SW 1271 (cell line): ENCODE results near the gene OR56A3.
"Not testable (repeated sequence)": the region's sequence is repeated elsewhere in the genome, so short reads cannot be mapped to it uniquely, and the experiment has no call there.

Source experiments
- DNase-seq, 2 experiments: peaks; one replicate each; lab custom pipeline; 2025; lab: John Stamatoyannopoulos, UW

The OR56A3 gene

GRCh38 chr11:5941951-5942350, at the start of gene OR56A3:
Gene OR56A3, plus strand, starts transcription at chr11:5942251. Its CDS starts 5,096 bp downstream, at chr11:5947347.
- DNase-seq: no peak

- DNase-seq: no peak
These were observed 49.1 kb upstream of the OR56A3 start, which contains the start of gene OR52E5 for GRCh38 chr11:5892908-5893307. Gene OR52E5, plus strand, starts transcription at chr11:5893208. Its CDS starts 7,569 bp downstream, at chr11:5900777.

GRCh38 chr11:5899534-5899933, 42.5 kb upstream of the OR56A3 start:
- no peak for DNase-seq

GRCh38 chr11:5910540-5910939, 31.5 kb upstream of the OR56A3 start:
- no peak for DNase-seq

GRCh38 chr11:5922749-5923426, 19.2 kb upstream of the OR56A3 start:
- DNase-seq: no peak

- DNase-seq: no peak
These were observed 18.6 kb upstream of the OR56A3 start for GRCh38 chr11:5923427-5923776.

- no peak for DNase-seq
These were observed 18.3 kb upstream of the OR56A3 start for GRCh38 chr11:5923794-5924193.

- DNase-seq: no peak
These were observed 13.8 kb upstream of the OR56A3 start for GRCh38 chr11:5928271-5928670.

- no peak for DNase-seq
These were observed 13.2 kb upstream of the OR56A3 start for GRCh38 chr11:5928811-5929210.

- no peak for DNase-seq
These were observed 12.3 kb upstream of the OR56A3 start for GRCh38 chr11:5929571-5930368.

- no peak for DNase-seq
These were observed 11.4 kb upstream of the OR56A3 start for GRCh38 chr11:5930614-5931013.

- no peak for DNase-seq
These were observed 11.0 kb upstream of the OR56A3 start for GRCh38 chr11:5931061-5931460.

- DNase-seq: no peak
These were observed 9.4 kb upstream of the OR56A3 start for GRCh38 chr11:5932671-5933070.

- no peak for DNase-seq
These were observed 8.9 kb upstream of the OR56A3 start for GRCh38 chr11:5933116-5933515.

GRCh38 chr11:5937868-5938602, 4.0 kb upstream of the OR56A3 start:
- DNase-seq: no peak

- no peak for DNase-seq
These were observed 3.5 kb upstream of the OR56A3 start for GRCh38 chr11:5938603-5938965.

GRCh38 chr11:5940748-5941147, 1.3 kb upstream of the OR56A3 start:
- DNase-seq: no peak

GRCh38 chr11:5955586-5955985, 13.5 kb downstream of the OR56A3 start:
- no peak for DNase-seq

- DNase-seq: not testable (repeated sequence)
These were observed 18.8 kb downstream of the OR56A3 start for GRCh38 chr11:5960704-5961320.

- no peak for DNase-seq
These were observed 24.9 kb downstream of the OR56A3 start for GRCh38 chr11:5966958-5967357.

- DNase-seq: no peak
These were observed 25.7 kb downstream of the OR56A3 start for GRCh38 chr11:5967708-5968107.

GRCh38 chr11:5968394-5968793, 26.3 kb downstream of the OR56A3 start, which contains the start of gene OR56A5:
Gene OR56A5, minus strand, starts transcription at chr11:5968494. Its CDS starts 0 bp downstream, at chr11:5968494.
- DNase-seq: no peak
